ENCODE data around the gene FOXL2. TPM values are rescaled to one million over a fixed set of nuclear protein-coding genes. Genes with fewer than 3 reads are reported as not detected.

Gene FOXL2
- total and polyA plus RNA-seq, 9 of the 15 experiments (the other 6 are each of a cell fraction or from before 2014, with no cell fraction given): 0.27 to 22.1 (median 3.2) TPM

GRCh38 chr3:138975351-138975750 is 28.4 kb upstream of the FOXL2 start (continued):
- TF ChIP-seq RCOR1 (IDR thresholded peaks at IDR 0.05; ENCODE audit: borderline replicate concordance in 1 of 2, low read depth in 2 of 2, low read length in 2 of 2) (no peak), ZBTB7A (IDR thresholded peaks at IDR 0.05; ENCODE audit: borderline replicate concordance, control insufficient read depth, low read depth, low read length) (no peak), HNRNPL (IDR thresholded peaks at IDR 0.05; ENCODE audit: low read depth, low read length) (no peak)

GRCh38 chr3:138974462-138974861 is 27.5 kb upstream of the FOXL2 start:
- no peak for FAIRE-seq
- no peak for ATAC-seq
- H3K4me3 ChIP-seq: no peak overlapping the region
- no peaks in the 10 kb centered on the region for H3K79me2 ChIP-seq (ENCODE audit: control insufficient read depth, insufficient read depth, low read length)
- no TSS peak for BruUV-seq (replicated peaks)
- H3K36me3 ChIP-seq (ENCODE audit: control insufficient read depth, insufficient read depth, low read length): no peaks in the 10 kb centered on the region
- DNase-seq (ENCODE audit: extremely low read depth in 1 of 4, low spot score in 3 of 4): no peak
- H3K27me3 ChIP-seq (ENCODE audit: control insufficient read depth in 2 of 2, insufficient read depth in 2 of 2, low read length in 2 of 2): peaks cover 0 to 5% of the 10 kb centered on the region in 2 experiments; a peak in 1 of 5 replicates
- no peak overlapping the region for H3K9ac ChIP-seq (ENCODE audit: insufficient read depth in 1 of 2, low read depth in 2 of 2, low read length in 2 of 2)
- in situ Hi-C loops (cut with MboI) (no loop called here), intact Hi-C loops (cut with micrococcal nuclease) (no loop called here)
- no peak overlapping the region for H2AFZ ChIP-seq (ENCODE audit: low read depth, low read length)
- ChIA-PET CTCF (ENCODE audit: low intra/inter-chr PET ratio) (no interaction called here), POLR2A (interaction anchor here (0.9 kb wide), 1 partner anchor 27 kb away, joined by 3 read pairs; the partner anchor contains the start of genes FOXL2 and FOXL2NB)
- no peaks in the 10 kb centered on the region for H3K9me3 ChIP-seq (replicated peaks; ENCODE audit: control insufficient read depth, insufficient read depth, low read depth, low read length)
- H3K4me2 ChIP-seq (ENCODE audit: insufficient read depth, low read length): no peak overlapping the region
- 49% methylated on average over 5 of the region's 5 CpGs for WGBS (ENCODE audit: insufficient coverage, low coverage, missing lambda C conversion rate)
- no peak overlapping the region for H3K27ac ChIP-seq (ENCODE audit: extremely low read depth, low read depth, low read length)
- no peak for TF ChIP-seq ZBTB2 (IDR thresholded peaks at IDR 0.05)
- TF ChIP-seq SMARCC2 (IDR thresholded peaks at IDR 0.05; ENCODE audit: low read depth): no peak
- TF ChIP-seq XRCC5 (IDR thresholded peaks at IDR 0.05; ENCODE audit: low read depth, low read length): no peak
- H3K9me1 ChIP-seq (ENCODE audit: control insufficient read depth, insufficient read depth, low read length): no peaks in the 10 kb centered on the region
- H3K4me1 ChIP-seq (replicated peaks in 1 of 2; ENCODE audit: control insufficient read depth in 2 of 2, insufficient read depth in 2 of 2, low read length in 2 of 2): no peaks in the 10 kb centered on the region; a peak in 1 of 5 replicates
- no peaks in the 10 kb centered on the region for H4K20me1 ChIP-seq (replicated peaks; ENCODE audit: control insufficient read depth, insufficient read depth, low read length)
